PC-3 (cell line): ENCODE data around the gene GIGYF2. TPM values are rescaled to one million over a fixed set of nuclear protein-coding genes. Genes with fewer than 3 reads are reported as not detected.

Source experiments
- ATAC-seq: fragments of 200-7000 bp; cut with Tn5 transposase; 2 replicates; pipeline ENCODE4 v1.9.1; 2020; ENCODE audit warnings: mild to moderate bottlenecking, moderate library complexity
- BruUV-seq: library from RNA; stranded (reverse); fragments of 400-500 nt; replicated peaks from 2 replicates; lab custom pipeline; 2021; lab: Mats Ljungman, UMichigan
- CTCF ChIA-PET: fragments of 300-600 bp; sonication (Branson Sonifier 250); formaldehyde crosslinking; loops from one replicate; lab custom pipeline; 2022; ENCODE audit warnings: antibody characterized with exemption; lab: Charles Lee
- POLR2A ChIA-PET: fragments of 300-600 bp; sonication (Branson Sonifier 250); formaldehyde crosslinking; loops from one replicate; lab custom pipeline; 2022; ENCODE audit warnings: antibody characterized with exemption; ENCODE audit not compliant: unreplicated experiment; lab: Charles Lee
- DNase-seq: peaks from one replicate; pipeline ENCODE4 v3.0.0-alpha.2; 2015
- H2AFZ ChIP-seq: fragments of 300-600 bp; sonication (generic); 2 replicates; pipeline ENCODE4 v1.6.0; 2016; ENCODE audit warnings: antibody characterized with exemption, low read length
- H3F3A ChIP-seq: fragments of 300-600 bp; sonication (generic); one replicate; pipeline ENCODE4 v1.6.0; 2017; ENCODE audit warnings: antibody characterized with exemption, low read length, control low read depth, mild to moderate bottlenecking; ENCODE audit not compliant: unreplicated experiment
- H3K27ac ChIP-seq: fragments of 300-600 bp; sonication (generic); 2 replicates; pipeline ENCODE4 v1.5.1; 2016; ENCODE audit warnings: mild to moderate bottlenecking, low read length
- H3K27me3 ChIP-seq: fragments of 300-600 bp; sonication (generic); 2 replicates; pipeline ENCODE4 v1.6.1; 2016; ENCODE audit warnings: low read length, mixed read lengths
- H3K36me3 ChIP-seq: fragments of 300-600 bp; sonication (generic); 2 replicates; pipeline ENCODE4 v1.6.1; 2016; ENCODE audit warnings: low read depth, mixed run types, low read length, mixed read lengths
- H3K4me1 ChIP-seq: fragments of 300-600 bp; sonication (generic); 2 replicates; pipeline ENCODE4 v1.5.1; 2016; ENCODE audit warnings: low read length; ENCODE audit not compliant: insufficient read depth
- H3K4me2 ChIP-seq: fragments of 300-600 bp; sonication (generic); 2 replicates; pipeline ENCODE4 v1.6.0; 2016; ENCODE audit warnings: low read length
- H3K4me3 ChIP-seq: fragments of 300-600 bp; sonication (generic); 2 replicates; pipeline ENCODE4 v1.5.1; 2016; ENCODE audit warnings: mild to moderate bottlenecking, low read length, mixed read lengths
- H3K79me2 ChIP-seq: fragments of 300-600 bp; sonication (generic); 2 replicates; pipeline ENCODE4 v1.6.1; 2017; ENCODE audit warnings: low read length, mixed read lengths
- H3K9ac ChIP-seq: fragments of 300-600 bp; sonication (generic); 2 replicates; pipeline ENCODE4 v1.6.0; 2016; ENCODE audit warnings: mild to moderate bottlenecking, low read length
- H3K9me2 ChIP-seq: fragments of 300-600 bp; sonication (generic); replicated peaks from 2 replicates; pipeline ENCODE4 v1.6.1; 2016; ENCODE audit warnings: mixed run types, low read length, mixed read lengths
- H3K9me3 ChIP-seq: fragments of 300-600 bp; sonication (generic); 2 replicates; pipeline ENCODE4 v1.6.1; 2016; ENCODE audit warnings: low read length, mixed read lengths
- H4K20me1 ChIP-seq: fragments of 300-600 bp; sonication (generic); 2 replicates; pipeline ENCODE4 v1.6.1; 2016; ENCODE audit warnings: low read length, mixed read lengths
- EZH2 ChIP-seq: fragments of 300-600 bp; sonication (generic); IDR thresholded peaks from one replicate; pipeline ENCODE4 v1.6.1; 2017; ENCODE audit warnings: antibody characterized with exemption, mild to moderate bottlenecking, low read length; ENCODE audit not compliant: unreplicated experiment
- EZH2phosphoT487 ChIP-seq: fragments of 300-600 bp; sonication (generic); IDR thresholded peaks from 2 replicates; pipeline ENCODE4 v1.6.1; 2018; ENCODE audit warnings: mild to moderate bottlenecking, antibody characterized with exemption, low read length, borderline replicate concordance
- intact Hi-C: fragments of 100-400 bp; cut with micrococcal nuclease; formaldehyde crosslinking; loops from 2 replicates; pipeline ENCODE4 v1.9.0; 2023
- total RNA-seq: library from RNA; depleted of rRNA; stranded (reverse); fragments of >200 nt; gene quantifications from 2 replicates; pipeline ENCODE4 v1.2.3, GENCODE V29; 2014
- TF ChIP-seq, protein P1 (sequence below): fragments of 300-600 bp; sonication (generic); conservative IDR thresholded peaks from 2 replicates; pipeline ENCODE4 v1.5.1; 2017; ENCODE audit warnings: antibody characterized with exemption, low read depth, mild to moderate bottlenecking, low read length

GIGYF2 gene
- total RNA-seq, 1 experiment from 2014 or later = 41.3 TPM

GRCh38 chr2:232890896-232891601 lies 193.9 kb downstream of the GIGYF2 start:
- no peak overlapping the region for H2AFZ ChIP-seq
- no peak overlapping the region for H3K27ac ChIP-seq
- H3K9me2 ChIP-seq = no peaks in the 10 kb centered on the region
- BruUV-seq = no TSS peak
- H3K36me3 ChIP-seq = peaks cover 14% of the 10 kb centered on the region
- no peaks in the 10 kb centered on the region for H3K27me3 ChIP-seq
- POLR2A ChIA-PET = interaction anchor here (0.6 kb wide), 1 partner anchor 396 kb away, joined by 5 read pairs; no protein-coding TSS in a partner anchor
- no peak for DNase-seq
- H3K79me2 ChIP-seq = 0 out of 2 replicates have a peak, but pooled peaks cover 3% of the 10 kb centered on the region
- no peak overlapping the region for H3K4me3 ChIP-seq
- CTCF ChIA-PET = no interaction called here
- intact Hi-C loops = no loop called here
- no peaks in the 10 kb centered on the region for H4K20me1 ChIP-seq
- no peaks in the 10 kb centered on the region for H3K9me3 ChIP-seq
- ATAC-seq = no peak
- no peaks in the 10 kb centered on the region for H3K4me1 ChIP-seq
- H3K9ac ChIP-seq = no peak overlapping the region
- TF ChIP-seq, protein P1, sequence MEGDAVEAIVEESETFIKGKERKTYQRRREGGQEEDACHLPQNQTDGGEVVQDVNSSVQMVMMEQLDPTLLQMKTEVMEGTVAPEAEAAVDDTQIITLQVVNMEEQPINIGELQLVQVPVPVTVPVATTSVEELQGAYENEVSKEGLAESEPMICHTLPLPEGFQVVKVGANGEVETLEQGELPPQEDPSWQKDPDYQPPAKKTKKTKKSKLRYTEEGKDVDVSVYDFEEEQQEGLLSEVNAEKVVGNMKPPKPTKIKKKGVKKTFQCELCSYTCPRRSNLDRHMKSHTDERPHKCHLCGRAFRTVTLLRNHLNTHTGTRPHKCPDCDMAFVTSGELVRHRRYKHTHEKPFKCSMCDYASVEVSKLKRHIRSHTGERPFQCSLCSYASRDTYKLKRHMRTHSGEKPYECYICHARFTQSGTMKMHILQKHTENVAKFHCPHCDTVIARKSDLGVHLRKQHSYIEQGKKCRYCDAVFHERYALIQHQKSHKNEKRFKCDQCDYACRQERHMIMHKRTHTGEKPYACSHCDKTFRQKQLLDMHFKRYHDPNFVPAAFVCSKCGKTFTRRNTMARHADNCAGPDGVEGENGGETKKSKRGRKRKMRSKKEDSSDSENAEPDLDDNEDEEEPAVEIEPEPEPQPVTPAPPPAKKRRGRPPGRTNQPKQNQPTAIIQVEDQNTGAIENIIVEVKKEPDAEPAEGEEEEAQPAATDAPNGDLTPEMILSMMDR = no peak
- no peak for TF ChIP-seq EZH2
- TF ChIP-seq EZH2phosphoT487 = no peak
- no peaks in the 10 kb centered on the region for H3F3A ChIP-seq
- no peak overlapping the region for H3K4me2 ChIP-seq

DNA sequence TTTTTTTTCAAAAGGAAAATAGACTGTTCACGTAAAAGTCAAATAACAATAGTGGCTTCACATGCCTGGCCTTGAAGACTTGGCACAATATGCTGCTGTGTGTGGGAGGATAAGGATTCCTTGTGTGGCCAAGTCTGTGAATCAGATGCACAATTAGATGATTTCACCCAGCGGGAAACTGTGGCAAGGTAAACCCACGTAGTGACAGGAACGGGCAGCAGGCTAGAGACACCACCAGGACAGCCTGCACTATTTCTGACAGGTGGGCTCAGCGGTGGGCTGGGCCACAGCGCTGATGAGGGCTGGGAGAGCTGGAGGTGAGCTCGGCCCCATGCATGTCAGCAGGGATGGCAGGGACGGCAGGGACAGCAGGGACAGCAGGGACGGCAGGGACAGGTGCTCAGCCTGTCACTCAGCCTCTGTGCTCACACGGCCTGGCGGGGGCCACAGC lies 194.5 kb downstream of the GIGYF2 start:
- Histone ChIP-seq H3K79me2 (0 out of 2 replicates have a peak, but pooled peaks cover 4% of the 10 kb centered on the region), H3K27me3 (no peaks in the 10 kb centered on the region), H3K4me2 (no peak overlapping the region), H3F3A (no peaks in the 10 kb centered on the region), H3K4me3 (no peak overlapping the region), H4K20me1 (no peaks in the 10 kb centered on the region), H3K9me2 (no peaks in the 10 kb centered on the region), H3K9ac (no peak overlapping the region), H3K27ac (no peak overlapping the region), H3K36me3 (peaks cover 13% of the 10 kb centered on the region; the same call in 1 of the 2 replicates), H3K9me3 (no peaks in the 10 kb centered on the region), H2AFZ (no peak overlapping the region), H3K4me1 (no peaks in the 10 kb centered on the region)
- intact Hi-C loops = no loop called here
- TSS peak; percentile 15 for BruUV-seq
- ChIA-PET CTCF (no interaction called here), POLR2A (interaction anchor here (0.6 kb wide), 1 partner anchor 396 kb away, joined by 5 read pairs; no protein-coding TSS in a partner anchor)
- DNase-seq (peak; percentile 31), ATAC-seq (no peak)
- TF ChIP-seq EZH2 (no peak), EZH2phosphoT487 (no peak)
- TF ChIP-seq, protein P1 = no peak

GRCh38 chr2:232892221-232892620 lies 195.1 kb downstream of the GIGYF2 start:
- ATAC-seq (no peak), DNase-seq (no peak)
- Histone ChIP-seq H3K9ac (no peak overlapping the region), H3K9me3 (no peaks in the 10 kb centered on the region), H3F3A (no peaks in the 10 kb centered on the region), H3K27me3 (no peaks in the 10 kb centered on the region), H3K36me3 (peaks cover 7% of the 10 kb centered on the region; the same call in 1 of the 2 replicates), H3K79me2 (0 out of 2 replicates have a peak, but pooled peaks cover 4% of the 10 kb centered on the region), H3K27ac (no peak overlapping the region), H3K4me3 (no peak overlapping the region), H4K20me1 (no peaks in the 10 kb centered on the region), H2AFZ (no peak overlapping the region), H3K4me1 (no peaks in the 10 kb centered on the region), H3K9me2 (no peaks in the 10 kb centered on the region), H3K4me2 (no peak overlapping the region)
- POLR2A ChIA-PET = no interaction called here
- TF ChIP-seq, protein P1 = no peak
- TF ChIP-seq EZH2phosphoT487 (no peak), EZH2 (no peak)
- intact Hi-C loops = no loop called here
- BruUV-seq = no TSS peak
- CTCF ChIA-PET = no interaction called here
